GM12878 (cell line): ENCODE measurements around the gene DBN1. TPM values are rescaled to one million over a fixed set of nuclear protein-coding genes. Genes with fewer than 3 reads are reported as not detected.

Experiments used
- ATF3 ChIP-seq: IDR thresholded peaks from 2 replicates; pipeline ENCODE4 v1.6.1; 2011; ENCODE audit warnings: low read depth, mild to moderate bottlenecking, low read length, moderate library complexity, borderline replicate concordance; ENCODE audit errors: extremely low read depth
- ATF7 ChIP-seq: fragments of 450-650 bp; IDR thresholded peaks from 2 replicates; pipeline ENCODE4 v1.6.1; 2016; ENCODE audit warnings: low read depth, mild to moderate bottlenecking
- BMI1 ChIP-seq: fragments of 450-650 bp; IDR thresholded peaks from 2 replicates; pipeline ENCODE4 v1.6.1; 2016; ENCODE audit warnings: mild to moderate bottlenecking, moderate library complexity, borderline replicate concordance
- CEBPB ChIP-seq, 2 experiments: fragments of 150-350 bp in 1 of 2; IDR thresholded peaks; 2 replicates each; pipeline ENCODE4 v1.6.1; 2012 to 2014; ENCODE audit warnings: low read depth in 2 of 2, low read length in 2 of 2, borderline replicate concordance in 1 of 2, inconsistent platforms in 1 of 2
- CHD4 ChIP-seq: fragments of 200-600 bp; sonication (generic); IDR thresholded peaks from 2 replicates; pipeline ENCODE4 v1.6.1; 2016; ENCODE audit warnings: mild to moderate bottlenecking
- CTCF ChIP-seq, 3 experiments: IDR thresholded peaks in 2 of 3; conservative IDR thresholded peaks in 1 of 3; 2 replicates each; pipeline ENCODE4 v1.5.1; 2011; ENCODE audit warnings: low read depth in 3 of 3, low read length in 3 of 3, mild to moderate bottlenecking in 3 of 3, control low read depth in 2 of 3, moderate library complexity in 2 of 3, inconsistent platforms in 1 of 3, mixed read lengths in 1 of 3; ENCODE audit not compliant: control insufficient read depth in 2 of 3, insufficient read depth in 1 of 3; ENCODE audit errors: extremely low read depth in 1 of 3
- JUND ChIP-seq: IDR thresholded peaks from 2 replicates; pipeline ENCODE4 v1.6.1; 2012; ENCODE audit warnings: low read depth, mild to moderate bottlenecking, low read length, improper control_type of control experiment, moderate library complexity
- MAX ChIP-seq: IDR thresholded peaks from 2 replicates; pipeline ENCODE4 v1.6.1; 2012; ENCODE audit warnings: low read depth, low read length, improper control_type of control experiment
- MEF2B ChIP-seq: fragments of 450-650 bp; IDR thresholded peaks from 2 replicates; pipeline ENCODE4 v1.6.1; 2018; ENCODE audit warnings: mild to moderate bottlenecking, moderate library complexity; ENCODE audit not compliant: partially characterized antibody, poor library complexity, severe bottlenecking
- MYC ChIP-seq: IDR thresholded peaks from 2 replicates; pipeline ENCODE4 v1.6.1; 2011; ENCODE audit warnings: mild to moderate bottlenecking, low read length, moderate library complexity, inconsistent platforms; ENCODE audit not compliant: insufficient read depth, insufficient replicate concordance, insufficient read length, severe bottlenecking
- POLR2A ChIP-seq: IDR thresholded peaks from 2 replicates; pipeline ENCODE4 v1.6.1; 2011; ENCODE audit warnings: low read depth, mild to moderate bottlenecking, low read length
- RB1 ChIP-seq: fragments of 450-650 bp; formaldehyde crosslinking; IDR thresholded peaks from 2 replicates; pipeline ENCODE4 v1.6.1; 2017; ENCODE audit warnings: mild to moderate bottlenecking, borderline replicate concordance
- TAF1 ChIP-seq: IDR thresholded peaks from 2 replicates; pipeline ENCODE4 v1.6.1; 2011; ENCODE audit warnings: mild to moderate bottlenecking, low read depth, low read length, borderline replicate concordance
- TARDBP ChIP-seq: IDR thresholded peaks from 2 replicates; pipeline ENCODE4 v1.6.1; 2016; ENCODE audit warnings: borderline replicate concordance
- TCF12 ChIP-seq: IDR thresholded peaks from 2 replicates; pipeline ENCODE4 v1.6.1; 2011; ENCODE audit warnings: low read depth, mild to moderate bottlenecking, low read length
- ZBED1 ChIP-seq: IDR thresholded peaks from 2 replicates; pipeline ENCODE4 v1.6.1; 2016; ENCODE audit warnings: borderline replicate concordance
- ZSCAN29 ChIP-seq: fragments of 450-650 bp; IDR thresholded peaks from 2 replicates; pipeline ENCODE4 v1.6.1; 2017; ENCODE audit warnings: mild to moderate bottlenecking, moderate library complexity
- polyA plus RNA-seq, 11 experiments: library from polyadenylated mRNA; depleted of rRNA in 4 of 11; unstranded in 6 of 11; stranded (reverse) in 5 of 11; fragments of >200 nt; fragmentation: Nextera tagmentation in 4 of 11; fragmentation: Illumina TruSeq in 1 of 11; extraction: Ambion mirVana in 4 of 11; extraction: Trizol in 1 of 11; gene quantifications; 1 replicate in 1 of 11; 2 replicates in 10 of 11; pipeline versions ENCODE4 v1.2.1 to v1.2.3, GENCODE V29; 2011 to 2016; ENCODE audit warnings: inconsistent platforms in 2 of 11, missing spikeins in 2 of 11, low read depth in 1 of 11
- total RNA-seq, 4 experiments: library from RNA; depleted of rRNA in 3 of 4; stranded (reverse); fragments of >200 nt in 3 of 4; fragmentation: Illumina TruSeq in 1 of 4; extraction: Trizol in 1 of 4; gene quantifications; 2 replicates each; pipeline versions ENCODE4 v1.2.1 to v1.2.3, GENCODE V29; 2013 to 2021
- TF ChIP-seq, protein P1 (sequence below): fragments of 450-650 bp; IDR thresholded peaks from 2 replicates; pipeline ENCODE4 v1.6.1; 2017; ENCODE audit warnings: mild to moderate bottlenecking
- TF ChIP-seq, protein P2 (sequence below): fragments of 450-650 bp; IDR thresholded peaks from 2 replicates; pipeline ENCODE4 v1.6.1; 2018; ENCODE audit warnings: mild to moderate bottlenecking, low read depth, moderate library complexity; ENCODE audit not compliant: partially characterized antibody
- TF ChIP-seq, protein P3 (sequence below): IDR thresholded peaks from 2 replicates; pipeline ENCODE4 v1.6.1; 2012; ENCODE audit warnings: low read length, inconsistent platforms

DBN1 gene
- total and polyA plus RNA-seq, 10 of the 15 experiments (the other 5 are each of a cell fraction or from before 2014, with no cell fraction given): 0.18 to 81.0 (median 27.9) TPM

DNA sequence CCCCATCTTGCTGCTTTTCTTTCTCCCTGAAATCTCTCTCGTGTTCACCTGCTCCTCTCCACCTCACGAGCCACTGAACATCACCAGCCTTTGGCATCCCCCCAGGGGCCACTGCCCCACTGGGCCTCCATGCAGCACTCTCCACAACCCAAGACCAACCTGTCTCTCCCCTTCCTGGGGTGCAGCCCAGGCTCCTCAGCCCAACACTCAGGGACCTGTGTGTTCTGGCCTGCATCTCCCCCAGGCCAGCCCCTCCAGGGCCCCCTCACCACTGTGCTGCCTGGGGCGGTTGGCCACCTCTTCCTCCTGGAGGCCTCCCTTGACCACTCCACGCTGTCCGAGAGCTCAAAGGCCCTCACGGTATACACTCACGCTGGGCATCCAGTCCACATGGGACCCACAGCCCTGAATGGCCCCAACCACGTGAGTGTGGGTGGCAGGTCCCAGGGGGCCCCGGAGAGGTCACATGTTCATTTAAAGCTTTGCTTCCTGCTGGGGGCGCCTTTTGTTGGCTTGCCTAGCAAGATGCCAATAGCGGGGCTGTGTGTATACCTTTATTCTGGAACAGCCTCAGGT, 36.6 kb upstream of the DBN1 start (continued):
- no peak for TF ChIP-seq JUND
- TF ChIP-seq ATF7: no peak
- 0 out of 2 replicates have a peak, but pooled peaks have one; percentile 67 for TF ChIP-seq RB1
- TF ChIP-seq TARDBP: no peak
- no peak for TF ChIP-seq ZSCAN29
- no peak for TF ChIP-seq BMI1
- no peak for TF ChIP-seq CEBPB (IDR thresholded peaks at IDR 0.05; ENCODE audit: borderline replicate concordance in 1 of 2, low read depth in 2 of 2, low read length in 2 of 2)
- no peak for TF ChIP-seq CHD4
- peak; percentile 76; the same call in 1 of the 2 replicates for TF ChIP-seq ATF3
- TF ChIP-seq, protein P1, sequence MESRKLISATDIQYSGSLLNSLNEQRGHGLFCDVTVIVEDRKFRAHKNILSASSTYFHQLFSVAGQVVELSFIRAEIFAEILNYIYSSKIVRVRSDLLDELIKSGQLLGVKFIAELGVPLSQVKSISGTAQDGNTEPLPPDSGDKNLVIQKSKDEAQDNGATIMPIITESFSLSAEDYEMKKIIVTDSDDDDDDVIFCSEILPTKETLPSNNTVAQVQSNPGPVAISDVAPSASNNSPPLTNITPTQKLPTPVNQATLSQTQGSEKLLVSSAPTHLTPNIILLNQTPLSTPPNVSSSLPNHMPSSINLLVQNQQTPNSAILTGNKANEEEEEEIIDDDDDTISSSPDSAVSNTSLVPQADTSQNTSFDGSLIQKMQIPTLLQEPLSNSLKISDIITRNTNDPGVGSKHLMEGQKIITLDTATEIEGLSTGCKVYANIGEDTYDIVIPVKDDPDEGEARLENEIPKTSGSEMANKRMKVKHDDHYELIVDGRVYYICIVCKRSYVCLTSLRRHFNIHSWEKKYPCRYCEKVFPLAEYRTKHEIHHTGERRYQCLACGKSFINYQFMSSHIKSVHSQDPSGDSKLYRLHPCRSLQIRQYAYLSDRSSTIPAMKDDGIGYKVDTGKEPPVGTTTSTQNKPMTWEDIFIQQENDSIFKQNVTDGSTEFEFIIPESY: no peak
- TF ChIP-seq MYC: no peak
- TF ChIP-seq ZBED1: peak; percentile 23; the same call in 1 of the 2 replicates
- TF ChIP-seq POLR2A: no peak
- peak; percentile 14 to 32 (median 19); a peak in 2 of 6 replicates for TF ChIP-seq CTCF (IDR thresholded peaks at IDR 0.05 in 2 of 3, conservative IDR thresholded peaks at IDR 0.05 in 1 of 3; ENCODE audit: control insufficient read depth in 2 of 3, extremely low read depth in 1 of 3, insufficient read depth in 1 of 3, low read depth in 3 of 3, low read length in 3 of 3)
- peak; percentile 39; the same call in 1 of the 2 replicates for TF ChIP-seq TAF1
- peak; percentile 86 for TF ChIP-seq MAX
- 0 out of 2 replicates have a peak, but pooled peaks have one; percentile 2 for TF ChIP-seq TCF12
- TF ChIP-seq MEF2B: peak; percentile 99
- TF ChIP-seq, protein P2, sequence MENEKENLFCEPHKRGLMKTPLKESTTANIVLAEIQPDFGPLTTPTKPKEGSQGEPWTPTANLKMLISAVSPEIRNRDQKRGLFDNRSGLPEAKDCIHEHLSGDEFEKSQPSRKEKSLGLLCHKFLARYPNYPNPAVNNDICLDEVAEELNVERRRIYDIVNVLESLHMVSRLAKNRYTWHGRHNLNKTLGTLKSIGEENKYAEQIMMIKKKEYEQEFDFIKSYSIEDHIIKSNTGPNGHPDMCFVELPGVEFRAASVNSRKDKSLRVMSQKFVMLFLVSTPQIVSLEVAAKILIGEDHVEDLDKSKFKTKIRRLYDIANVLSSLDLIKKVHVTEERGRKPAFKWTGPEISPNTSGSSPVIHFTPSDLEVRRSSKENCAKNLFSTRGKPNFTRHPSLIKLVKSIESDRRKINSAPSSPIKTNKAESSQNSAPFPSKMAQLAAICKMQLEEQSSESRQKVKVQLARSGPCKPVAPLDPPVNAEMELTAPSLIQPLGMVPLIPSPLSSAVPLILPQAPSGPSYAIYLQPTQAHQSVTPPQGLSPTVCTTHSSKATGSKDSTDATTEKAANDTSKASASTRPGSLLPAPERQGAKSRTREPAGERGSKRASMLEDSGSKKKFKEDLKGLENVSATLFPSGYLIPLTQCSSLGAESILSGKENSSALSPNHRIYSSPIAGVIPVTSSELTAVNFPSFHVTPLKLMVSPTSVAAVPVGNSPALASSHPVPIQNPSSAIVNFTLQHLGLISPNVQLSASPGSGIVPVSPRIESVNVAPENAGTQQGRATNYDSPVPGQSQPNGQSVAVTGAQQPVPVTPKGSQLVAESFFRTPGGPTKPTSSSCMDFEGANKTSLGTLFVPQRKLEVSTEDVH: no peak
- TF ChIP-seq, protein P3, sequence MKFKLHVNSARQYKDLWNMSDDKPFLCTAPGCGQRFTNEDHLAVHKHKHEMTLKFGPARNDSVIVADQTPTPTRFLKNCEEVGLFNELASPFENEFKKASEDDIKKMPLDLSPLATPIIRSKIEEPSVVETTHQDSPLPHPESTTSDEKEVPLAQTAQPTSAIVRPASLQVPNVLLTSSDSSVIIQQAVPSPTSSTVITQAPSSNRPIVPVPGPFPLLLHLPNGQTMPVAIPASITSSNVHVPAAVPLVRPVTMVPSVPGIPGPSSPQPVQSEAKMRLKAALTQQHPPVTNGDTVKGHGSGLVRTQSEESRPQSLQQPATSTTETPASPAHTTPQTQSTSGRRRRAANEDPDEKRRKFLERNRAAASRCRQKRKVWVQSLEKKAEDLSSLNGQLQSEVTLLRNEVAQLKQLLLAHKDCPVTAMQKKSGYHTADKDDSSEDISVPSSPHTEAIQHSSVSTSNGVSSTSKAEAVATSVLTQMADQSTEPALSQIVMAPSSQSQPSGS: no peak
